A673 (cell line): ENCODE data around the gene LYPD3. TPM values are rescaled to one million over a fixed set of nuclear protein-coding genes. Genes with fewer than 3 reads are reported as not detected.
"Not testable (repeated sequence)": the region's sequence is repeated elsewhere in the genome, so short reads cannot be mapped to it uniquely, and the experiment has no call there.

Source experiments
- BruUV-seq: library from RNA; stranded (reverse); fragments of 400-500 nt; replicated peaks from 2 replicates; lab custom pipeline; 2021; lab: Mats Ljungman, UMichigan
- CTCF ChIA-PET: fragments of 300-600 bp; sonication (Branson Sonifier 250); formaldehyde crosslinking; loops from one replicate; lab custom pipeline; 2022; ENCODE audit warnings: antibody characterized with exemption; lab: Charles Lee
- POLR2A ChIA-PET: fragments of 300-600 bp; sonication (Branson Sonifier 250); formaldehyde crosslinking; loops from one replicate; lab custom pipeline; 2022; ENCODE audit warnings: antibody characterized with exemption; ENCODE audit not compliant: low non-redundant PET; lab: Charles Lee
- DNase-seq: peaks from one replicate; pipeline ENCODE4 v3.0.0-alpha.2; 2015; ENCODE audit warnings: low spot score
- H3K27ac ChIP-seq: fragments of 200-600 bp; sonication (generic); 2 replicates; pipeline ENCODE4 v1.5.1; 2016; ENCODE audit warnings: mixed run types, low read depth, mild to moderate bottlenecking, mixed read lengths, antibody characterized with exemption, low read length; ENCODE audit not compliant: poor library complexity, severe bottlenecking
- H3K27me3 ChIP-seq: fragments of 200-600 bp; sonication (generic); replicated peaks from 2 replicates; pipeline ENCODE4 v1.6.1; 2017; ENCODE audit warnings: mixed run types, low read depth, mild to moderate bottlenecking, mixed read lengths, antibody characterized with exemption, low read length; ENCODE audit not compliant: insufficient read depth, poor library complexity
- H3K36me3 ChIP-seq: fragments of 200-600 bp; sonication (generic); 2 replicates; pipeline ENCODE4 v1.6.1; 2016; ENCODE audit warnings: mixed run types, mild to moderate bottlenecking, mixed read lengths, antibody characterized with exemption, low read length; ENCODE audit not compliant: insufficient read depth, poor library complexity, severe bottlenecking
- H3K4me1 ChIP-seq: fragments of 200-600 bp; sonication (generic); 2 replicates; pipeline ENCODE4 v1.6.1; 2017; ENCODE audit warnings: mixed run types, mild to moderate bottlenecking, mixed read lengths, antibody characterized with exemption, low read length; ENCODE audit not compliant: insufficient read depth, poor library complexity, severe bottlenecking
- H3K4me3 ChIP-seq: fragments of 200-600 bp; sonication (generic); 2 replicates; pipeline ENCODE4 v1.5.1; 2016; ENCODE audit warnings: low read depth, mixed run types, mild to moderate bottlenecking, mixed read lengths, low read length; ENCODE audit not compliant: poor library complexity, severe bottlenecking
- H3K9me3 ChIP-seq: fragments of 200-600 bp; sonication (generic); 2 replicates; pipeline ENCODE4 v1.6.1; 2016; ENCODE audit warnings: mixed run types, low read depth, mild to moderate bottlenecking, mixed read lengths, antibody characterized with exemption, low read length; ENCODE audit not compliant: poor library complexity, severe bottlenecking
- CTCF ChIP-seq: fragments of 300-800, 200-600 bp; sonication (generic); conservative IDR thresholded peaks from 2 replicates; pipeline ENCODE4 v1.5.1; 2017; ENCODE audit warnings: low read depth, mild to moderate bottlenecking, antibody characterized with exemption, low read length, moderate library complexity, mixed read lengths
- EZH2 ChIP-seq: fragments of 200-600 bp; sonication (generic); IDR thresholded peaks from 2 replicates; pipeline ENCODE4 v1.6.1; 2017; ENCODE audit warnings: borderline replicate concordance, low read depth, mild to moderate bottlenecking, mixed read lengths, antibody characterized with exemption, low read length; ENCODE audit not compliant: poor library complexity, severe bottlenecking
- intact Hi-C: fragments of 100-400 bp; cut with micrococcal nuclease; formaldehyde crosslinking; loops from one replicate; pipeline ENCODE4 v1.10.0; 2022; ENCODE audit not compliant: unreplicated experiment
- total RNA-seq: library from RNA; stranded (reverse); gene quantifications from 2 replicates; pipeline ENCODE4 v1.2.3, GENCODE V29; 2021

The LYPD3 gene
- total RNA-seq, 1 experiment from 2014 or later: 0.21 TPM

GRCh38 chr19:43446746-43447489 is 18.5 kb downstream of the LYPD3 start:
- TF ChIP-seq CTCF: peak; percentile 94
- no peak for TF ChIP-seq EZH2
- no peaks in the 10 kb centered on the region for H3K36me3 ChIP-seq
- H3K9me3 ChIP-seq: no peaks in the 10 kb centered on the region
- BruUV-seq: no TSS peak
- DNase-seq: peak; percentile 78
- POLR2A ChIA-PET: interaction anchor here (0.5 kb wide), 1 partner anchor 79 kb away, joined by 3 read pairs; no protein-coding TSS in a partner anchor
- no peaks in the 10 kb centered on the region for H3K4me1 ChIP-seq
- H3K27me3 ChIP-seq: no peaks in the 10 kb centered on the region
- CTCF ChIA-PET: interaction anchor here (0.6 to 1.6 kb wide), 11 partner anchors 8 to 363 kb away, joined by 3 to 102 read pairs (median 5); no protein-coding TSS in a partner anchor
- H3K27ac ChIP-seq: no peak overlapping the region
- intact Hi-C loops: loop anchor here (1.0 to 10.0 kb wide), 4 partner anchors 55 to 358 kb away; partner anchors contain the start of genes IRGQ, LYPD5, PHLDB3 and ZNF576
- no peak overlapping the region for H3K4me3 ChIP-seq

GRCh38 chr19:43445426-43445825 is 20.0 kb downstream of the LYPD3 start:
- ChIA-PET CTCF (interaction anchor here (0.6 to 1.0 kb wide), 3 partner anchors 65 to 89 kb away, joined by 3 to 6 read pairs (median 4); no protein-coding TSS in a partner anchor), POLR2A (no interaction called here)
- intact Hi-C loops: loop anchor here (5.0 to 10.0 kb wide), 3 partner anchors 57 to 359 kb away; partner anchors contain the start of genes IRGQ, LYPD5, PHLDB3 and ZNF576
- Histone ChIP-seq H3K36me3 (no peaks in the 10 kb centered on the region), H3K4me3 (no peak overlapping the region), H3K27me3 (no peaks in the 10 kb centered on the region), H3K4me1 (no peaks in the 10 kb centered on the region), H3K27ac (no peak overlapping the region), H3K9me3 (no peaks in the 10 kb centered on the region)
- BruUV-seq: no TSS peak
- no peak for TF ChIP-seq EZH2
- TF ChIP-seq CTCF: no peak
- no peak for DNase-seq

DNA sequence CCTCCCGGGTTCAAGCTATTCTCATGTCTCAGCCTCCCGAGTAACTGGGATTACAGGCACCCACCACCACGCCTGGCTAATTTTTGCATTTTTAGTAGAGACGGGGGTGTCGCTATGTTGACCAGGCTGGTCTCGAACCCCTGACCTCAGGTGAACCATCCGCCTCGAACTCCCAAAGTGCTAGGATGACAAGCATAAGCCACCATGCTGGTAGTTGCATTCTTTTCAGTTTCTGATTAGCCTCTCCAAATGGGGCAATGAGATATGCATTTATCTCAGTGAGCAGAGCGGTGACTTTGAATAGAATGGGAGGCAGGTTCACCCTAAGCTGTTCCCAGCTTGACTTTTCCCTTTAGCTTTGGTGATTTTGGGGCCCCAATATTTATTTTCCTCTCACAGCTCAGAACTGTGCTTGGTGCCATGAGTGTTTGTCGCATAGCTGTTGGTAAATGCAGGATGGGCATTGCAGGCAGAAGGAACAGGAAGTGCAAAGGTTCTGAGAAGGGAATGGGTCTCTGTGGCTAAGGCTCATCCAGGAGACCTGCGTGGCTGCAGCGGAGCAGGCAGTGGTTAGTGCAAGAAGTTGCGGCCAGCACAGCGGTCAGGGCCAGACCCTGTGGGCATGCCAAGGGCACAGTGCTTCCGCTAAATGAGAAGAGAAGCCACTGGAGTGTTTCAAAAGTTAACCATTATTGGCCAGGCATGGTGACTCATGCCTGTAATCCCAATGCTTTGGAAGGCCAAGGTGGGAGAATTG is 20.7 kb downstream of the LYPD3 start:
- H3K4me1 ChIP-seq: no peaks in the 10 kb centered on the region
- H3K4me3 ChIP-seq: no peak overlapping the region
- H3K27me3 ChIP-seq: no peaks in the 10 kb centered on the region
- ChIA-PET POLR2A (no interaction called here), CTCF (interaction anchor here (1.0 kb wide), 1 partner anchor 75 kb away, joined by 3 read pairs; no protein-coding TSS in a partner anchor)
- H3K9me3 ChIP-seq: no peaks in the 10 kb centered on the region
- no peak for DNase-seq
- BruUV-seq: no TSS peak
- intact Hi-C loops: loop anchor here (5.0 to 10.0 kb wide), 3 partner anchors 58 to 360 kb away; partner anchors contain the start of genes IRGQ, LYPD5, PHLDB3 and ZNF576
- no peak overlapping the region for H3K27ac ChIP-seq
- no peaks in the 10 kb centered on the region for H3K36me3 ChIP-seq
- TF ChIP-seq CTCF (no peak), EZH2 (no peak)

- H3K4me3 ChIP-seq, POLR2A ChIA-PET, H3K9me3 ChIP-seq, H3K27me3 ChIP-seq, H3K27ac ChIP-seq, CTCF ChIA-PET, DNase-seq, H3K4me1 ChIP-seq, H3K36me3 ChIP-seq, BruUV-seq: not testable (repeated sequence)
- intact Hi-C loops: loop anchor here (10.0 kb wide), 1 partner anchor 361 kb away; the partner anchor contains the start of gene LYPD5
Observed at GRCh38 chr19:43444091-43444490, 21.3 kb downstream of the LYPD3 start.
